Stimulated activated CD8-positive, alpha-beta memory T cell treated with anti-CD3 and anti-CD28 coated beads, Interleukin-15, amount 100 ng/mL, for 24 hours (primary cell): Measurements from ENCODE around the gene OR52E2.

Experiments
- DNase-seq: peaks from one replicate; pipeline ENCODE4 v3.0.0-alpha.2; 2020; ENCODE audit warnings: low read depth

OR52E2 gene

DNA sequence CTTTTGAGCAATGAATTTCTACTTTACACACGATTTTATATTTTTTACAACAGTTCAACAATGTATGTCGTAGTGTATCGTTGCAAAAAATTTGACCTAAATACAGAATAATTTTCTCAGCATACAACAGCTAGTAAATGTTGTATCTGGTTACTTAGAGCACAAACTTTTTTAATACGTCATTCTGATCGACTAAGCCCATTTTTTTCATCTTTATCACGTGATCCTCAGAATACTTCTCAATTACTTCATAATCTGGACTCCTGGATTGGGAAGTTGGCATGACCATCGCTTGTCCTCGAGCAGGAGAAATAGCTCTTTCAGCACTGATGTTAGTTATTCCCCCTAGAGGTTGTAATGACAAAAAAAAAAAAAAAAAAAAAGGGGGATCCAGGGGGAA lies 48.2 kb downstream of the OR52E2 start:
- no peak for DNase-seq
